GM18499 (cell line): Measurements from ENCODE around the gene PAM16.

Experiments
- ATAC-seq: cut with Tn5 transposase; IDR thresholded peaks from one replicate; pipeline ENCODE4 v1.9.1; 2021; ENCODE audit warnings: moderate number of reproducible peaks; ENCODE audit not compliant: insufficient read depth, unreplicated experiment

Gene PAM16

DNA sequence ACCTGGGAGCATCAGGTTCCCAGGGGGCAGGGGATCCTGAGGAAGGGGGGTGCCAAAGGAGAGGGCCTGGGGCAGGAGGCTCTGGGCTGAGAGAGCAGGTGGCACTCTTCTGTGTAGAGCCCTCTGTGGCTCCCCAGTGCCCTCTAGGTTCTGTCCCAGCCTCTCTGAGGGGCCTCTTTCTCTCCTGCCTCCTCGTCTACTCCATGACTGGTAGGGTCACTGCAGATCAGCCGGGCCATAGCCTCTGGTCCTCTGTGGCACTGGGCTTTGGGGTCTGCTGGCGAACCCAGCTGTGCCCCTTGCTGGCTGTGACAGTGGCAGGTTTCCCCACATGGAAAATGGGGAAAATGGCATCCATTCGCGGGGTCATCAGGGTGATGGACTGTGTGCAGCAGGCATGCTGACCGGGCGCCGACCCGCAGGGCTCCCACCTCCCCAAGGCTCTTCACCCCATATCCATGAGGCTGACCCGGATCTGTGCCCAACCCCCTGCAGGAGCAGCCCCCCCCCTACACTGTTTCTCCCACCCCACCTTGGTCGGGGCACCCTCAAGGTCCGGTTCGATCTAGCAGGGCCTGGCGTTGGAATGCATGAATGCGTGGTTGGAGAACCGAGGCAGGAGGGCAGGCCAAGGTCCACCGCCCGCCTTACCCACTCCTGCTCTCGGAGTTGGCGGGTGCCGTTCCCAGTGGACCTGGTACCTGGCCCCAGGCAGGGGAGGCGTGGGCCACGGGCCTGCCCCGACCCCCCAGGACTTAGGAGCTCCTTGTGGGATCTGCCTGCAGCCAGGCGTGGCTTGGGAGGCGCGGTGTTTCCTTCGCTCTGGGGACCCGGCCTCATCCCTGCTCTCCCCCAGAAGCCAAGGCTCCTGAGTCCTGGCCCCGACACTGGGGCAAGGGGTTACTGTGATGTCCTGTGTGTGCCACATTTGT, 28.7 kb downstream of the PAM16 start:
- ATAC-seq, result no peak

DNA sequence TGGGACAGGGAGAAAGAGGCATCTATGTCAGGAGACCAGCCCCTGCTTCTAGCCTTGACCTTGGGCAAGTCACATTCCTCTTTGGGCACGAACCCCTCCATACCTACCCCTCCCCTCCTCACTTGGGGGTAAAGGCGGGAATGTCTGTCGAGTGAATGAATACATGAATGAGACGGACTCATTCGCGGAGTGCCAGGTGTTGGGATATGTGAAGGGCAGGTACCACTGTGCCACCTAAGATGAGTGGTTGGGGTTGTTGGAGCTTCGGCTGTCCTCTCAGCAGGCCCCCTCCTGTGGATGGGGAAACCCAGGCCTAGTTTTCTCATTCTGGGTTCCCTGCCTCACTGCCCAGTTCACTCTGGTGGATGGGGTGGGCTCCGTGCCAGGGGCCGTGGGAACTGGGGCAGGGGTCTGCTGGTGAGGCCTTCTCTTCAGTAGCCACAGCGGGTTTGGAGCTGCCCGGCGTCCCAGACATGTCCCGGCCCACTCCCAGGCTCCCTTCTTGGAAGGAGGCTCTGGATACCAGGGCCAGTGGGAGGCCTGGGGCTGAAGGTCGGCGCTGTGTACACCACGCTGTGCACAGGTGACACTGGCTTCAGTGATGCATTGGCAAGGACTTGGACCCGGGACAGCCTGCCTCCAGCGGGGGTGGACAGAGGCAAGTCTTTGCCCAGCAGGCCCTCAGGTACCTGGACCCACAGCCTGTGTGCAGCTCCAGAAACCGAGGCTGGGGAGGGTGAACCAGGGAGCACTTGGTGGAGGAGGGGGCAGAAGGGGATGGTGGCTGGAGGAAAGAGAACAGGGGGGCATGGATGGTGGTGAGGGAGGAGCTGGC, 29.6 kb downstream of the PAM16 start:
- ATAC-seq, result no peak

DNA sequence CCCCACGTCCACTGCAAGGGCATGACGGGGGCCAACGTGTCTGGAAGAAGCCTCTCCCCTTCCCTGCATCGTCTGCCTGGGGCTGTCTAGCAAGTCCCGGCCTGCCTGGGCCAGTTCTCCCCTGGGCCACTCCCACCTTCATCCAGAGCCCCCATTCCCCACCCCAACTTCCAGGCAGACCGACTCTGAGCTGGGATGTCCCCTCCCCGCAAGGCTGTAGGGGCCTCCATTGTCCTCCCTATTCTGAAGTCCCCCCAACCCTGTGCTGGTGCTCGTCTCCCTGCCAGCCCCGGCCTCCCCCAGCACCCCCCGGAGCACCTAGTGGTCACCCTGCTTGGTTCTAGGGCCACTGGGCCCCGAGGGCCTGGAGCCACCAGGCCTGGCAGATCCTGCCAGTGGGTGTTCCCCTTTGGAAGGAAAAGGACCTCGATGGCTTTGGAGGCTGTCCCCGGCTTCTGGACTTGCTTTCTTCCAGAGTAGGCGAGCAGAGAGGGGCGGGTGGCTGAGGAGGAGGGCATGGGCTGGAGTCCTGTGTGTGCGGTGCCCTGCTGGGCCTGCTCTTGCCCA, 30.5 kb downstream of the PAM16 start:
- no peak for ATAC-seq

DNA sequence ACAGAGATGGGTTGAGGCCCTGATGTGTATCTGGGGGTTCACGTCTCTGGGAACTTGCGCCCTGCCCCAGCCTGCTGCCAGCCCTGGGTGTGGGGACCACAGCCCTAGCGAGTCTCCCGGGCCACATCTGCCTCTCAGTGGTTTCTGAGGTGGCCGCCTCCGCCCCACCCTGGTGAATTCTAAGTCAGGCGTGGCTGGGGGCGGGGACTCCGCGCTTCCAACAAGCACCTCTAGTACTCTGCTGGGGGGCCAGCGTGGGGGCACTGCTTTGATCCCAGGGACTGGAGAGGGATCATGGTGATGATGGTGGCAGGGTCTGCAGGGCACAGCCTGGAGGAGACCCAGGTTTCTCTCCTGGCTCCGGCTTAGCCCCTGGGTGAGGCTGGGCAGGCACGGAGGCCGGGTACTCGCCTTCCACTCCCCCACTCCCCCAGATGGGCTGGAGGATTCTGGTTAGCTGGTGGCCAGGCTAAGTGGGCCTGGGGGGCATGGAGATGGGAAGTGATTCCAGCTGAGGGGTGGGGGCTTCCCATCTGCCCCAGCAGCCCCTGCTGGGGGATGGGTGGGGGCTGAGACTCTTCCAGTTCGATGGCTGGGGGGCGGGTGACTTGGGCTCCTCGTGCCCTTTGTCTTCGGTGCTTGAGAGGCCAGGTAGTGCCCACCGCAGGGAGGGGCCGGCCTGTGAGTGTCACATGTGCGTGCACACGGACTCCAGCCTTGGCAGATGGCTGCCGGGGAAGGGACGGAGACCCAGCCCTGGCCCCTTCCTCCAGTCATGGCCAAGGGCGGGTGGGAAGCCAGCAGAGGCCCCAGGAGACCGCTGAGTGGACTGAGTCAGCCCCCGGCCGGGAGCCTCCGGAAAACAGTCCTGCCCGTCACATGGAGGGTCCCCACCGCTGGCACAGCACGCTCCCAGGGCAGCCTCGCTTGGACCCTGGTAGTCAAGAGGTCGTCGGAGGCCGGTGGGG, 31.4 kb downstream of the PAM16 start:
- no peak for ATAC-seq

DNA sequence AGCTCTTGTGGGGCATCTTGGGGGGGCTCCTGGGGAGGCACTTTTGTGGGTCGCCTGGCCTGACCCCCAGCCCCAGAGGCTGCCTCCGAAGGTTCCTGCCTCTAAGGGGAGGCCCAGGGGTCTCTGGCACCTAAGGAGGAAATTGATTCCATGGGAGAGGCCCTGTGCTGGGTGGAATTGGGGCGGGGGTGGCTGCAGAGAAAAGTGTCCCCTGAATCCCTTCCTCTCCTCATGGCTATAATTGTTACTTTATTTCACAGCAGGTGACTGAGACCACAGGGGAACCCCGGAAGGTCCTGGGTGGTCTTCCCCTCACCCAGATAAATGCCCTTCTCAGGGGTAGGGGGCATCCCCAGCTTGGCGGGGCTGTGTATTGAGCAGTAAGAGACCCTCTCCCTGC, 32.2 kb downstream of the PAM16 start:
- no peak for ATAC-seq

DNA sequence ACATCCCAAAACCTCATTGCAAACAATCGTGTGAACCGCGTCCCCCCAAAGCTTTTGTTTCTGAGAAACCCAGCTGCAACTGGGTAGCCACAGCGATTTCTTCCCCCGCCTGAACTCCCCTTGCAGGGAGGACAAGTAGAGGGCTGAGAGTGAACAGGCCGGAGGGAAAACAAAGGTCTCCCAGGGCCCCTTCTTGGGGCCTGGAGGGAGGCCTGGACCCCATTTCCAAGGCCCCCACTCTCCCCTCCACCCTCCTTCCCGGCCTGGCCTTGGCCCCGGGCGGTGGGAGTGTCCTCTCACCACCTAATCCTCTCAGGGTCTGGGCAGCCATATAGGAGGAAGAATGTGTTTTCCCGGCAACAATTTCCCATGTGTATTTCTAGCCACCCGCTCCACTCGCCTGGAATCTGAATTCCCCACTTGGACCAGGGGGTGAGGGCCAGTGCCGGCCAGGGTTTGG, 32.6 kb downstream of the PAM16 start:
- no peak for ATAC-seq

DNA sequence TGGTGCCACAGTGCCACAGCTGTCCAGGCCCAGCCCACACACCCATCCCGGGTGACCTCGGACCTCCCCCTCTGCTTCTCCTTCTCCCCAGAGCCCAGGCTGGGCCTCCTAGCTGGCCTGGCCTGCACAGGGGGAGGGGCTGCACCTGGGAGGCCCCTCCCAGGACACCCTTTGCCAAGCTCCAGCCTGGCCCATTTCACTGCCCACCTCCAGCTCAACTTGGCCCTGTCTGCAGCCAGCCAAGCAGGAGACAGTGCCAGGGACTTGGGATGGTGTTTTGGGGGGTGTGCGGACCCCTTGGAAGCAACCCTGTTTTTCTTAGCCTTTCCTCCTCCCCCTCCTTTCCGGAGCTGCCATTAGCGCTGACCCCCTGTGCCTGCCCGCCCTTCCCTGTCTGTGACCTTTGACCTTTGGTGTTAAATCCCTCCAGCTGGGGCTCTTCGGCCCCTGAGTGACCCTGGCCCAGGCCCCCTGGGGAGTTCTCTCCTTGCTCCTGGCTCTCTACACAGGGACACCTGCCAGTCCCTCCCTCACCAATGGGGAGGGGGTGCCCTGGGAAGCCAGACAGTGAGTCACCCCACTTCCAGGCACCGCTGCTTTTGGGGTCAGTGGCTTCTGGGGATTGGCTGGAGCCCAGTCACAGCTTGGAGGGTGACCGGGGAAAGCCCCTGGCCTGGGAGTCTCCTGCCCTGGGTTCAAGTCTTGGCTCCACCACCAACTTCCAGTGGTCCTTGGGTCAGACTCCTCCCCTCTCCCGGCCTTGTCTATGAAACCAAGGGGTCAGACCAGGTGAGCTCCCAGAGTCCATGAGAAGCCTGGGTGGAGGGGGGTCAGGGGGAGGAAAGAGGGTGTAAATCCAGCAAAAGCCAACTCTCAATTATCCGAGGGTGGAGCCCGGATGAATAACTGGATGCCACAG, 33.3 kb downstream of the PAM16 start:
- ATAC-seq, result no peak

DNA sequence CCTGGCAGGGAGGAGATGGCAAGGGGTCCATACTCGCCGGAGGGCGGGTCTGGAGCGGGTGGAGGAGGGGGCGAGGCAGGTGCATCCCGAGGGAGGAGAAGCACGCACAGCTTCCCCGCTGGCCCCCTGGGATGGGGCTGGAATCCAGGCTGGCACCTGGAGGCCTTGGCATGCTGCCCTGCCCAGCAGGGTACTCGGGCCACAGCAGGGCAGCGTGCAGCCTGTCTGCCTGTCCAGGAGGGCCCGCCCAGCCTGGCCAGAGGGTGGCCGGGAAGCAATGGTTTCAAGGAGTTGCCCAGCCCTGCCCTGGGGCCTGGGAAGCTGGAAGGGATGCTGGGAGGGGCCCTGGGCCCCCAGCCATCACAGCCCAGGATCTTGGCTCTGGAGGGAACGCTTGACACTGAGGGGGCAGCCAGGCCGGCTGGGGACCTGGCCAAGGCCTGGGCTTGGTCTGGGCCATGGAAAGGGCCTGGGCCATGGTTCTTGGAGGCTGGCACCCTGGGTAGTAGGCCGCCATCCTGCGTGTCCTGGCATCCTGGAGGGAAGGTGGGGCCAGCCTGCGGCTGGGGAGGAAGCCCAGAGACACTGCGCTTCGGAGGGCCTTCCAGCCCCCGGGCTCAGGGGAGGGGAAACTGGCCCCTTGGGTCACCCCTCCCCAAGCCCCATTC, 34.1 kb downstream of the PAM16 start:
- no peak for ATAC-seq

DNA sequence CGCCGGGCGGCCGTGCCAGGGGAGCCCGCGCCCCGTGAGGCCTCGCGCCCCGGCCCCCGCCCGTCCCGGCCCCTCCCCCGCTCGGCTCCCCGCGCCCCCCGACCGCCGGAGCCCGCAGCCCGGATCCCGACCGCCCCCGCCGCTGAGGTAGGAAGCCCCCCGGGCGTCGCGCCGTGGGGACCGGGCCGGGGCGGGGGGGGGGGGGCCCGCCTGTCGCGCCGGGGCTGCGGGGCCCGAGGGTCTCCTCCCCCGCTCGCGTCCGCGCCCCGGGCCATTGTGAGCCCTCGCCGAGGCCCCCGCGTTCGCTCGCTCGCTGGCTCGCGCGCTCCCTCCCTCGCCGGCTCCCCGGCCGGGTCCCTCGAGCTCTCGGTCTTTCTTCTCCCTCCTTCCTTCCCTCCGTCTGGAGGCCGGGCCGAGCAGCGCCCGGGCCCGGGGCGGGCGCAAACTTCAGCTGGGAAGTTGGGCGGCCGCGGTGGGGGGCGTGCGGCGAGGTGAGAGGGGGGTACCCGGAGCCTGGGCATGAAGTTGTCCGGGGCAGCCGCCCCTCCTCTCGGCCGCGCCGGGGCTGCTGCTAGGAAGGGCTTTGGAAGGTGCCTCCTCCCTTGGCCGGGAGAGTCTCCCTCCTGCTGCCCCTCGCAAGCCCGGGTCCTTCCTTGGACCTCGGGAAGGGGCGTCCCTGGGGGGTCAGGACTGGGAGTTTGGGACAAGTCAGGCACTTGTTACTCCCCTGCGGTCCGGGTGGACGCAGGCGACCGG, 34.8 kb downstream of the PAM16 start:
- ATAC-seq, result no peak

DNA sequence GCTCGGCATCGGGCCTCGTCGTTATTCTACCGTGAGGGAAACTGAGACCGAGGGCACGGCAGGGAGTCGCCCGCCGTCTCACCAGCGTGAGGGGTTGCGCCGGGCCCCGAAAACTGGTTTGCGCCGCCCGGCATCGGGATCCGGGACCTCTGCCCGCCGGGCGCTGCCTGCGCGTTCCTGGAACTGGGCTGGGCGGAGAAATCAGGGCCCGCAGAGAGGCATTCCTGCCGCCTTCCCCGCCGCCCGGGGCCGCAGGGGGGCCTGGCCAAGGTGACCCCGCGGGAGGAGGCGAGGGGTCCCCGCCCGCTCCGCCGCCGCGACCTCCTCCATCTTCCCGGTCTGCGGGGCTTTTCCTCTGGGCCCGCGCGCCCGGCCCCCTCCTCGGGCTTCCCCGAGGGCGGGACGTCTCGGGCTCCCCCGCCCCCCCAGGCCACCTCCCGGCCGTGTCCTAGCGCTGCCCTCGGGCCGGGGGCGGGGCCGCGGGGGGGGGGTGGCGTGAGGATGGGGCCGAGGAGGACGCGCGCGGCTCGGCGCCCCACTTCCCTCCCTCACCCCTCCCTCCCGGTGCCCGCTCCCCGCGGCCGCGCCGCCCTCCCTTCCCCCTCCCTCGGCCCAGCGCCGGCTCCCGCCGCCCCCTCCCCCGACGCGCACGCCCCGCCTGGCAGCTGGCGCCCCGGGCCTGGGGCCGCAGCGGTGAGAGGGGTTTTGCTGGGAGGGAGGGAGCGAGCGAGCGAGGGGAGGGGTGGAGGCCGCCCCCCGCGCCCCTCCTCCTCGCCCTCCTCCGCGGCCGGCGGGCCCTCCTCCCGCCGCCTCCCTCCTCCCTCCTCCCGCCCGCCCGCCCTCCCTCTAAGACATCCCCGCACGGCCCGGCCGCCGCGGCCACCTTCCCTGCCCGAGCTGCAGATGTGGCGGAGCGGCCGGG, 35.7 kb downstream of the PAM16 start, which contains the start of gene GLIS2:
Gene GLIS2, plus strand, starts transcription at position 882 of the 922 bp plus-strand sequence. CDS start 16,214 bp downstream, outside the sequence.
- no peak for ATAC-seq

DNA sequence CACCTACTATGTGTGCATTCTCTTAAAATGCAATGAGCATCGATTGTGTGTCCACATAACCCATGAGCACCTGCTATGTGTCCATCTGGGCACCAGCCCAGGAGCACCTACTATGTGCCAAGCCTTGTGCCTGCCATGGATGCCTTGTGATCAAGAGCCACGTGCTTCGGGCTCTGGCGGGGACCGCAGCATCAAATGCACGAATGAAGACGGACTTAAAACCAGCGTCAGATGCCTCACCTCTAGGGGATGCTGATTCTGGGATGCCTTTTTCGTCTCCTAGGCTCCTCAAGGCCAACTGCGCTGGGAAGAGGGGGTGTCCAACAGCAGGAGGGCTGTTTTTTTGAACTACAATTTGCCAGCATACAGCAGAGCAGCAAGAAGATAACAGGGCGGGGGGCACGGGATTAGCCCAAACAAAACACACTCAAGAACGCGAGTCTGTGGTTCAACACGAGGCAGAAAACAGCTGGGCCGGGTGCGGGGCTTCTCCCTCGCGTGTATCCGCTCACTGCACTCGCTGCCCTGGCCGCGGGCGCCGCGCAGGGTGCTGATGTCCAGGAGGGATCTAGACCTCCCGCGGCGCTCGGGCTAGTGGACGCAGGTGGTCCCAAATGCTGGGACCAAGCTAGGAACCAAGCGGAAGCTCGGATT, 36.5 kb downstream of the PAM16 start:
- no peak for ATAC-seq

DNA sequence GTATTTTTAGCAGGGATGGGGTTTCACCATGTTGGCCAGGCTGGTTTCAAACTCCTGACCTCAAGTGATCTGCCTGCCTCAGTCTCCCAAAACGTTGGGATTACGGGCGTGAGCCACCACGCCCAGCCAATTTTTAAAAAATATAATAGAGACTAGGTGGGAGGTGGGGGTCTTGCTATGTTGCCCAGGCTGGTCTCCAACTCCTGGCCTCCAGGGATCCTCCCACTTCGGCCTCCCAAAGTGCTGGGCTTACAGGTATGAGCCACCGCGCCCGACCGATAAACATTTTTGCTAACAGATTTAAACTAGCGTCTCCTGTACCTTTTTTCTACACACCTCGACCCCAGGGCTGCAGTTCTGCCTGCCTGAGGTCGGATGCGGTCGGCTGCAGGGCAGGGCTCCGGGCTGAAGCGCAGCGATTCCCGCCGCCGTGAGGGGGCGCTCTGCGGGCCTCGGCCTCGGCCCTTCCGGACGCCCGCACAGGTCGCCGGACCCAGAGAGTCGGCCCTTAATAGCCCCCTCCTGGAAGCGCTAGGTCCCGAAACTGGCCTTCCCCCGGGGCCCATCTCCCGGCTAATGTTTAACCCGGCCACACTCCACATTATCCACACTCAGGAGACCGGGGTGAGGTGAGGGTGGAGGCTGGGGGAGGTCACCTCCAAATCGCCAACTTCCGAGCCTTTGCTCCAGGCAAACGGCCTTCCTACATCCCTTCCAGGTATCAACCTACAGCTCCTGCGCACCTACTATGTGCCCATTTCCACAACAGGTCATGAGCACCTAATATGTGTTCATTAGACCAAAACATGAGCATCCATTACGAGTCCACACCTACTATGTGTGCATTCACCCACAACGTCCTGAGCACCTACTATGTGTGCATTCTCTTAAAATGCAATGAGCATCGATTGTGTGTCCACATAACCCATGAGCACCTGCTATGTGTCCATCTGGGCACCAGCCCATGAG, 37.3 kb downstream of the PAM16 start:
- ATAC-seq, result no peak

DNA sequence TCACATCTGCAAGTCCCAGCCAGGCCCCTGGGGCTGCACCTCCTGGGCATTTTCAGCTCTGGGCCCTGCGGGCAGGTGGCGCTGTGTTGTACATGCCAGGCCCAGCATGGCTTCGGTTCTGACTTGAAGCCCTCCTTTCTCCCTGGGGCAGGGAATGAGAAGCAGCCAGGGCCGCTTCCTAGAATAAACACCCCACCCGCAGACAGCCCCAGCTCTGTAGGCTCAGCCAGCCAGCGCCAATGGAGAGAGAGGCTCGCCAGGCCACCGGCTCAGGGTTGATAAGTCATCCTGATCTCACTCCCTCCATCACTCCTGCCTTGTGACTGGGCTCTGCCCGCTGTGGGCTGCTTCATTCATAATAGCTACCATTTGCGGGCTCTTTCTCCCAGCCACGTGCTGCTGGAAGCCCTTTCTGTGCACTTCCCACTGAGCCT, 41.3 kb downstream of the PAM16 start:
- ATAC-seq, result no peak

DNA sequence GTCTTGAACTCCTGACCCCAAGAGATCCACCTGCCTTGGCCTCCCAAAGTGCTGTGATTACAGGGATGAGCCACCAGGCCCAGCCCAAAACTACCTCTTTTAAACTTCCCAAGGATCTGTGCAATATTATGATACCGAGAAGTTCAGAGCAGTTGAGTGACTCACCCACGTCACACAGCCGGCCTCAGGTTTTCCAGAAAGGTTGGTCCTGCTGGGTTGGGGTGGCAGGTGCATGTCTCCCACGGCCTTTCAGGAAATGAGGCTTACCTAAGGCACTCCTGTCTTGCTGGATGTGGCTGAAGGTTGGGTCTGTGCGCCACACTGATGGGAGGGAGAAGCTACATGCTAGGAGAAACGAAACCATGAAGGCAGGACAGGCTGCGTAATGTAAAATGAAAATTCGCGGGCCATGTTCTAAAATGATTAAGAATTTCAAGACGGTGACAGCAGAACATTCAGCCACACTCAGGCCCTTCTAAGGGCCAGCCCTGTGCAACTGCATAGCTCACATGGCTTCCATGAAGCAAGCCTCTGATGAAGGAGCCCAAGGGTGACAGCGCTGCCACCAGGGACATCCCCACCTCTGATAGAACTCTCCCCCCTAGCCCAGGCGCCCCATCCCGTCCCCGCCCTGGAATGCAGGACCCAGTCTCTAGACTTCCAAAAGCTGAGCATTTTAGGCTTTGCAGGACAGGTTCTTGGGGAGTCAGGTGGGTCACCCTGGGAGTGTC, 41.9 kb downstream of the PAM16 start:
- ATAC-seq, result no peak
